Astrocyte of the cerebellum (primary cell): ENCODE results near the gene QSOX1.

Source experiments
- DNase-seq: peaks from one replicate; pipeline ENCODE4 v3.0.0-alpha.2; 2011; ENCODE audit warnings: low read depth
- H3K4me3 ChIP-seq: 2 replicates; pipeline ENCODE4 v1.5.1; 2011; ENCODE audit warnings: mild to moderate bottlenecking, low read depth, low read length, moderate library complexity
- CTCF ChIP-seq: IDR thresholded peaks from 2 replicates; pipeline ENCODE4 v1.5.1; 2012; ENCODE audit warnings: low read length, low read depth, moderate library complexity, mild to moderate bottlenecking; ENCODE audit errors: missing control alignments
- in situ Hi-C: cut with HindIII; loops from 2 replicates; pipeline ENCODE4 v1.10.0; 2017; ENCODE audit warnings: low sequenced_read_pairs

The QSOX1 gene

GRCh38 chr1:180135535-180135934, 19.1 kb upstream of the QSOX1 start:
- H3K4me3 ChIP-seq = no peak overlapping the region
- in situ Hi-C loops = no loop called here
- no peak for DNase-seq
- no peak for TF ChIP-seq CTCF

DNA sequence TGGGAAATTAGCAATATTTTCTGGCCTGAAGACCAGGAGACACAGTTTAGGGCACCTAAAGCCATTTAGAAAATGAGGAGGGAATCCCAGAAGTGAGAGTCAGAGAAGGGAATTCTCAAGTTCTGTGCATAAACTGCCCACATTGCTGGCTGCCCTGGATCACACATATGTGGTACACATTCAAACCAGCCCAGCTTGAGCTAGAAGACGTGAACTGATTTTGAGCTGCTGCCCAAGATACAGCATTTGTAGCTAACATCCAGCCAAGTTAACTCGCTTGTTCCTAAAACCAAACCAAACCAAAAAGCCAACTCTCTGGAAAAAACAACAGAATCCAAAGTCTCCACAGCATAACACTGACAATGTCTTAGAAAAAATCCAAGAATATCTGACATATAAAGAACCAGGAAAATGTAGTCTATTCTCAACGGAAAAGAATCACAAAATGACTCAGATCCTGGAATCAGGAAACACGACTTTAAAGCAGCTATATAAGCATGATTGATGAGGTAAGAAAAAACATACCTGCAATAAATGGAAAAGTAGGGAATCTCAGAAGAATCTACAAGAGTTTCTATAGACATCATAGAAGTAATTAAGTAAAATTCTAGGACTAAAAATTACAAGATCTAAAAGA, 18.2 kb upstream of the QSOX1 start:
- in situ Hi-C loops = no loop called here
- TF ChIP-seq CTCF = no peak
- no peak for DNase-seq
- no peak overlapping the region for H3K4me3 ChIP-seq

DNA sequence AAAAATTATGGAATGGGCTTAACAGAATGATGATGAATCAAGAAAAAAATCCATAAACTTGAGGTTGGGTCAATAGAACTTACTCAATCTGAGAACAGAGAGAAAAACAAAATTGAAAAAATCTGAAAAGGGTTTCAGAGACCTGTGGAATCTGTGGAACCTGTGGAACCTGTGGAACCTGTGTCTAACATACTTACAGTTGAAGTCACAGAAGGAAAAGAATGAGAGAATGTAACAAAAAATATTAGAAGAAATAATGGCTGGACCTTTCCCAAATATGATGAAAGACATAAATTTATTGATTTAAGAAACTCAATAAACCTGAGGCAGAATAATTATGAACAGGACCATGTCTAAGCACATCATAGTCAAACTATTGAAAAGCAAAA, 17.7 kb upstream of the QSOX1 start:
- in situ Hi-C loops = no loop called here
- no peak for DNase-seq
- TF ChIP-seq CTCF = no peak
- H3K4me3 ChIP-seq = no peak overlapping the region

DNA sequence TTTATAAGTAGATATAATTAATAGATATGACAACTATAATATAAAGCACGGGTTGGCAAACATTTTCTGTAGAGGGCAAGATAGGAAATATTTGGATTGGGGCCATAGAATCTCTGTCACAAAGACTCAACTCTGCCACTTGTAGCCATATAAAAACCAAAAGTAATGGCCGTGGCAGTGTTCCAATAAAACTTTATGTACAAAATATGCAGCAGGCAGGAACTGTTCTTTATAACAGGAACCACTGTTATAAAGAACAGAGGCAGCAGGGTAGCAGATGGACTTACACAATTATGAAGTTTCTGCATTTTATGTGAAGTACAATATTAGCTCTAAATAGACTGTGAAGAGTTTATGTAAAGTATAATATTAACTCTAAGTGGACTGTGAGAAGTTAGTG, 16.9 kb upstream of the QSOX1 start:
- DNase-seq = no peak
- in situ Hi-C loops = no loop called here
- TF ChIP-seq CTCF = no peak
- no peak overlapping the region for H3K4me3 ChIP-seq

DNA sequence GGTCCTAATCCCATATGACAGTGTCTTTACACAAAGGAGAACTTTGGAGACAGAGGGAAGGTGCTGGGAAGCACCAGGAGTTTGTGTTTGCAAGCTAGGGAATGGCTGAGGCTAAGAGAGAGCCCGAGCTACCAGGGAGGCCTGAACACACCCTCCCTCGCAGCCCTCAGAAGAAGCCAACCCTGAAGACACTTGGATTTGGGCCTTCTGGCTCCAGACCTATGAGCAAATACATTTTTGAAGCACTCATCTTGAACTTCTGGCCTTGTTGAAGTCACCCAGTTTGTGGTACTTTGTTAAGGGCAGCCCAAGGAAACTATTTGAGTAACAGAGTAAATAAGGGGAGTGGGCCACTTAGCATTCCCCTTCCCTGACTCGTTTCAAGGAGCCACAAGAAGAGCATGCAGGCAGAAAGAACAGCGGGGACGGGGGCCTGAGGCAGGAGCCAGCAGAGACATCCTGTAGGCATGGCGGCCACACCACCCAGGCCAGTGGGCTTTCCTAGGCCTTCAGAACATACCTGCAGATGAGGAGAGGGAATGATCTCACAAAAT, 13.2 kb upstream of the QSOX1 start:
- in situ Hi-C loops = no loop called here
- no peak for DNase-seq
- TF ChIP-seq CTCF = no peak
- H3K4me3 ChIP-seq = no peak overlapping the region

DNA sequence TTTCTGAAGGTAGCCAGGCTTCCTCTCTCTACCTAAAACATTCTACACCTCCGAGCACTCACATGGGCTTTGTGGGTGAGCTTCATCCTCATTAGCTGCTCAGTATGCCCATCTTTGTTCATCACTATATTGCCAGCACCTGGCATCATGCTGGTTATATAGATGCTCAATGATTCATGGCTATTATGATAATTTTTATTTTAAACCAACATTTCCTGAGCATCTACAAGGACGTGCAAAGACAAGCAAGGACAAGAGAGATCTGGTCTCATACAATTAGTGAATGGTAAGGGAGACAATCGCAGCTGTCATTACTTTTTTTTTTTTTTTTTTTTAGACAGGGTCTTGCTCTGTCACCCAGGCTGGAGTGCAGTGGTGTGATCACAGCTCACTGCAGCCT, 11.3 kb upstream of the QSOX1 start:
- in situ Hi-C loops = no loop called here
- no peak overlapping the region for H3K4me3 ChIP-seq
- no peak for TF ChIP-seq CTCF
- DNase-seq = no peak
